Activated T-cell treated with anti-CD3 and anti-CD28 coated beads, Interleukin-2, amount 50 U/mL, for 4 hours (primary cell): Measurements from ENCODE around the gene MYRIP. TPM values are rescaled to one million over a fixed set of nuclear protein-coding genes. Genes with fewer than 3 reads are reported as not detected.
A peak's percentile ranks its signal among the peaks of the same experiment; 100 is the strongest.

Experiments used
- ATAC-seq, 2 donors: fragments of 200-7000 bp; cut with Tn5 transposase; one replicate each; pipeline ENCODE4 v1.10.0; 2021
- DNase-seq: peaks from one replicate; pipeline ENCODE4 v3.0.0-alpha.2; 2020
- H3K27me3 Mint-ChIP-seq: one replicate; pipeline ENCODE4 v1.8.0; 2021; ENCODE audit warnings: low read depth, mixed read lengths
- H3K36me3 Mint-ChIP-seq: one replicate; pipeline ENCODE4 v1.8.0; 2022; ENCODE audit warnings: mixed read lengths; ENCODE audit not compliant: insufficient read depth
- H3K4me1 Mint-ChIP-seq: one replicate; pipeline ENCODE4 v1.8.0; 2021; ENCODE audit warnings: low read depth, mixed read lengths
- H3K4me3 Mint-ChIP-seq: one replicate; pipeline ENCODE4 v1.8.0; 2021; ENCODE audit warnings: mild to moderate bottlenecking, moderate library complexity, mixed read lengths
- H3K9me3 Mint-ChIP-seq: one replicate; pipeline ENCODE4 v1.8.0; 2021; ENCODE audit warnings: mixed read lengths
- total RNA-seq, 3 donors: library from RNA; stranded (reverse); gene quantifications; one replicate each; pipeline ENCODE4 v1.2.1, GENCODE V29; 2021

MYRIP gene
- total RNA-seq, 3 donors from 2014 or later = not detected

GRCh38 chr3:40172560-40172959 is 363.2 kb downstream of the MYRIP start:
- DNase-seq = no peak
- Mint-ChIP-seq H3K36me3 (no peaks in the 10 kb centered on the region), H3K4me1 (no peaks in the 10 kb centered on the region), H3K27me3 (peaks cover 3% of the 10 kb centered on the region), H3K4me3 (no peak overlapping the region), H3K9me3 (no peaks in the 10 kb centered on the region)
- ATAC-seq = no peak

- Mint-ChIP-seq H3K27me3 (peaks cover 3% of the 10 kb centered on the region), H3K4me3 (no peak overlapping the region), H3K4me1 (no peaks in the 10 kb centered on the region), H3K36me3 (no peaks in the 10 kb centered on the region), H3K9me3 (no peaks in the 10 kb centered on the region)
- no peak for DNase-seq
- no peak for ATAC-seq
Observed at GRCh38 chr3:40173227-40173721, 363.9 kb downstream of the MYRIP start.

GRCh38 chr3:40178012-40178594 is 368.7 kb downstream of the MYRIP start:
- Mint-ChIP-seq H3K4me1 (no peaks in the 10 kb centered on the region), H3K9me3 (no peaks in the 10 kb centered on the region)
- no peak for ATAC-seq

GRCh38 chr3:40179016-40179415 is 369.6 kb downstream of the MYRIP start:
- peak in 1 of 2 donors; percentile 61 for ATAC-seq
- Mint-ChIP-seq H3K9me3 (no peaks in the 10 kb centered on the region), H3K4me3 (no peak overlapping the region), H3K27me3 (peaks cover 3% of the 10 kb centered on the region), H3K36me3 (no peaks in the 10 kb centered on the region), H3K4me1 (no peaks in the 10 kb centered on the region)
- peak; percentile 28 for DNase-seq

More at GRCh38 chr3:40178012-40178594, 368.7 kb downstream of the MYRIP start:
- H3K36me3 Mint-ChIP-seq = no peaks in the 10 kb centered on the region
- H3K4me3 Mint-ChIP-seq = no peak overlapping the region
- peaks cover 3% of the 10 kb centered on the region for H3K27me3 Mint-ChIP-seq
- no peak for DNase-seq

- Mint-ChIP-seq H3K9me3 (no peaks in the 10 kb centered on the region), H3K4me3 (no peak overlapping the region), H3K27me3 (peaks cover 2% of the 10 kb centered on the region), H3K4me1 (no peaks in the 10 kb centered on the region), H3K36me3 (no peaks in the 10 kb centered on the region)
- ATAC-seq = no peak
- DNase-seq = no peak
Observed at GRCh38 chr3:40181182-40181581, 371.8 kb downstream of the MYRIP start.

- Mint-ChIP-seq H3K27me3 (peaks cover 2% of the 10 kb centered on the region), H3K4me3 (no peak overlapping the region), H3K36me3 (no peaks in the 10 kb centered on the region), H3K9me3 (no peaks in the 10 kb centered on the region), H3K4me1 (no peaks in the 10 kb centered on the region)
- DNase-seq = no peak
- no peak for ATAC-seq
Observed at GRCh38 chr3:40185029-40185695, 375.8 kb downstream of the MYRIP start.

GRCh38 chr3:40186508-40186907 is 377.1 kb downstream of the MYRIP start:
- DNase-seq = no peak
- Mint-ChIP-seq H3K9me3 (no peaks in the 10 kb centered on the region), H3K27me3 (peaks cover 2% of the 10 kb centered on the region), H3K4me3 (no peak overlapping the region), H3K36me3 (no peaks in the 10 kb centered on the region), H3K4me1 (no peaks in the 10 kb centered on the region)
- no peak for ATAC-seq

- H3K36me3 Mint-ChIP-seq = no peaks in the 10 kb centered on the region
- no peak for DNase-seq
- H3K27me3 Mint-ChIP-seq = peaks cover 2% of the 10 kb centered on the region
- ATAC-seq = no peak
- H3K4me1 Mint-ChIP-seq = no peaks in the 10 kb centered on the region
- H3K4me3 Mint-ChIP-seq = no peak overlapping the region
- H3K9me3 Mint-ChIP-seq = no peaks in the 10 kb centered on the region
Observed at GRCh38 chr3:40187945-40188344, 378.5 kb downstream of the MYRIP start.

GRCh38 chr3:40189118-40189517 is 379.7 kb downstream of the MYRIP start:
- DNase-seq = no peak
- Mint-ChIP-seq H3K9me3 (no peaks in the 10 kb centered on the region), H3K27me3 (peaks cover 2% of the 10 kb centered on the region), H3K4me3 (no peak overlapping the region), H3K36me3 (no peaks in the 10 kb centered on the region), H3K4me1 (no peaks in the 10 kb centered on the region)
- ATAC-seq = no peak

GRCh38 chr3:40190056-40190455 is 380.6 kb downstream of the MYRIP start:
- no peaks in the 10 kb centered on the region for H3K36me3 Mint-ChIP-seq
- DNase-seq (no peak), ATAC-seq (no peak)
- H3K4me3 Mint-ChIP-seq = no peak overlapping the region
- peaks cover 2% of the 10 kb centered on the region for H3K27me3 Mint-ChIP-seq
- H3K9me3 Mint-ChIP-seq = no peaks in the 10 kb centered on the region
- H3K4me1 Mint-ChIP-seq = no peaks in the 10 kb centered on the region

- Mint-ChIP-seq H3K36me3 (no peaks in the 10 kb centered on the region), H3K4me3 (no peak overlapping the region), H3K27me3 (no peaks in the 10 kb centered on the region), H3K4me1 (no peaks in the 10 kb centered on the region), H3K9me3 (no peaks in the 10 kb centered on the region)
- no peak for DNase-seq
- ATAC-seq = no peak
Observed at GRCh38 chr3:40191251-40191650, 381.8 kb downstream of the MYRIP start.

- H3K4me3 Mint-ChIP-seq = no peak overlapping the region
- H3K9me3 Mint-ChIP-seq = no peaks in the 10 kb centered on the region
- ATAC-seq (peak in 1 of 2 donors; percentile 65), DNase-seq (peak; percentile 54)
- H3K4me1 Mint-ChIP-seq = no peaks in the 10 kb centered on the region
- no peaks in the 10 kb centered on the region for H3K36me3 Mint-ChIP-seq
- no peaks in the 10 kb centered on the region for H3K27me3 Mint-ChIP-seq
Observed at GRCh38 chr3:40191850-40192448, 382.5 kb downstream of the MYRIP start.

- no peak overlapping the region for H3K4me3 Mint-ChIP-seq
- no peaks in the 10 kb centered on the region for H3K9me3 Mint-ChIP-seq
- no peaks in the 10 kb centered on the region for H3K27me3 Mint-ChIP-seq
- no peak for ATAC-seq
- no peak for DNase-seq
- H3K36me3 Mint-ChIP-seq = no peaks in the 10 kb centered on the region
- no peaks in the 10 kb centered on the region for H3K4me1 Mint-ChIP-seq
Observed at GRCh38 chr3:40192628-40193027, 383.2 kb downstream of the MYRIP start.

- no peaks in the 10 kb centered on the region for H3K36me3 Mint-ChIP-seq
- no peak for DNase-seq
- no peaks in the 10 kb centered on the region for H3K9me3 Mint-ChIP-seq
Observed at GRCh38 chr3:40196966-40197365, 387.6 kb downstream of the MYRIP start.

More at GRCh38 chr3:40196966-40197365, 387.6 kb downstream of the MYRIP start:
- H3K27me3 Mint-ChIP-seq = no peaks in the 10 kb centered on the region
- ATAC-seq = no peak
- peaks cover 7% of the 10 kb centered on the region for H3K4me1 Mint-ChIP-seq
- no peak overlapping the region for H3K4me3 Mint-ChIP-seq
